NCI-H82 treated with DMSO at 0.1 percent for 48 hours (cell line): ENCODE measurements around the gene CRYBG2.
"Not testable (repeated sequence)": the region's sequence is repeated elsewhere in the genome, so short reads cannot be mapped to it uniquely, and the experiment has no call there.

Source experiments
- DNase-seq: peaks from one replicate; lab custom pipeline; 2025; ENCODE audit not compliant: unreplicated experiment; lab: John Stamatoyannopoulos, UW

Gene CRYBG2

GRCh38 chr1:26353976-26354820, at the start of gene CRYBG2:
Gene CRYBG2 (minus strand): TSS chr1:26354130. CDS start chr1:26346657, 7,473 bp downstream.
- no peak for DNase-seq

GRCh38 chr1:26403656-26404055, 49.7 kb upstream of the CRYBG2 start:
- no peak for DNase-seq

- no peak for DNase-seq
Observed at GRCh38 chr1:26401891-26402290, 48.0 kb upstream of the CRYBG2 start.

GRCh38 chr1:26399034-26399433, 45.1 kb upstream of the CRYBG2 start:
- DNase-seq: no peak

GRCh38 chr1:26395754-26396153, 41.8 kb upstream of the CRYBG2 start:
- DNase-seq: no peak

- DNase-seq: no peak
Observed at GRCh38 chr1:26391450-26391849, 37.5 kb upstream of the CRYBG2 start.

- DNase-seq: no peak
Observed at GRCh38 chr1:26389604-26390247, 35.8 kb upstream of the CRYBG2 start.

GRCh38 chr1:26388791-26389445, 35.0 kb upstream of the CRYBG2 start:
- DNase-seq: no peak

- no peak for DNase-seq
Observed at GRCh38 chr1:26387447-26387846, 33.5 kb upstream of the CRYBG2 start.

GRCh38 chr1:26385063-26385462, 31.1 kb upstream of the CRYBG2 start:
- DNase-seq: not testable (repeated sequence)

GRCh38 chr1:26384076-26384475, 30.1 kb upstream of the CRYBG2 start:
- no peak for DNase-seq

- no peak for DNase-seq
Observed at GRCh38 chr1:26378879-26379251, 24.9 kb upstream of the CRYBG2 start.

- DNase-seq: no peak
Observed at GRCh38 chr1:26378088-26378878, 24.4 kb upstream of the CRYBG2 start.

GRCh38 chr1:26376050-26376449, 22.1 kb upstream of the CRYBG2 start:
- DNase-seq: no peak

GRCh38 chr1:26375081-26375480, 21.2 kb upstream of the CRYBG2 start:
- DNase-seq: no peak

- DNase-seq: not testable (repeated sequence)
Observed at GRCh38 chr1:26374361-26374760, 20.4 kb upstream of the CRYBG2 start.

- no peak for DNase-seq
Observed at GRCh38 chr1:26373789-26374188, 19.9 kb upstream of the CRYBG2 start.

- DNase-seq: no peak
Observed at GRCh38 chr1:26373281-26373680, 19.4 kb upstream of the CRYBG2 start.

GRCh38 chr1:26372611-26373010, 18.7 kb upstream of the CRYBG2 start, which contains the start of gene ZNF683:
Gene ZNF683 (minus strand): TSS chr1:26372750. CDS start chr1:26368571, 4,179 bp downstream.
- DNase-seq: not testable (repeated sequence)

GRCh38 chr1:26372039-26372438, 18.1 kb upstream of the CRYBG2 start:
- no peak for DNase-seq
